Natural killer cell (primary cell): ENCODE results near the gene PSMD14. TPM values are rescaled to one million over a fixed set of nuclear protein-coding genes. Genes with fewer than 3 reads are reported as not detected.

Experiments used
- ATAC-seq, 3 donors: fragments of 150-1000 bp in 2 of 3; fragments of 200-7000 bp in 1 of 3; cut with Tn5 transposase; 1 replicate in 1 of 3; 2 replicates in 2 of 3; pipeline ENCODE4 v1.10.0; 2021; ENCODE audit warnings: mild to moderate bottlenecking in 2 of 3, moderate library complexity in 2 of 3
- DNase-seq, 2 donors: peaks; one replicate each; pipeline versions ENCODE4 v3.0.0 to v3.0.0-alpha.2; 2013 to 2021; ENCODE audit warnings: mixed read lengths in 1 of 2
- H3K27ac ChIP-seq: one replicate; pipeline ENCODE4 v1.5.1; 2013; ENCODE audit warnings: mild to moderate bottlenecking, low read length
- H3K27me3 ChIP-seq: one replicate; pipeline ENCODE4 v1.6.1; 2013; ENCODE audit warnings: low read length; ENCODE audit not compliant: control insufficient read depth, insufficient read depth
- H3K36me3 ChIP-seq: one replicate; pipeline ENCODE4 v1.6.1; 2013; ENCODE audit warnings: low read length; ENCODE audit not compliant: control insufficient read depth, insufficient read depth
- H3K4me1 ChIP-seq: one replicate; pipeline ENCODE4 v1.6.1; 2013; ENCODE audit warnings: low read length; ENCODE audit not compliant: control insufficient read depth, insufficient read depth
- H3K4me3 ChIP-seq: one replicate; pipeline ENCODE4 v1.5.1; 2013; ENCODE audit warnings: low read length
- H3K9me3 ChIP-seq: one replicate; pipeline ENCODE4 v1.6.1; 2013; ENCODE audit warnings: low read length; ENCODE audit not compliant: control insufficient read depth, insufficient read depth
- H3K27ac Mint-ChIP-seq, 2 donors: one replicate each; pipeline ENCODE4 v1.8.0; 2022; ENCODE audit warnings: mild to moderate bottlenecking in 2 of 2, mixed read lengths in 2 of 2, moderate library complexity in 1 of 2
- H3K27me3 Mint-ChIP-seq, 2 donors: one replicate each; pipeline ENCODE4 v1.8.0; 2022; ENCODE audit warnings: low read depth in 2 of 2, mixed read lengths in 2 of 2
- H3K36me3 Mint-ChIP-seq: one replicate; pipeline ENCODE4 v1.8.0; 2022; ENCODE audit warnings: mixed read lengths
- H3K4me1 Mint-ChIP-seq, 2 donors: one replicate each; pipeline ENCODE4 v1.8.0; 2022; ENCODE audit warnings: mixed read lengths in 2 of 2
- H3K4me3 Mint-ChIP-seq: one replicate; pipeline ENCODE4 v1.8.0; 2022; ENCODE audit warnings: mild to moderate bottlenecking, moderate library complexity, mixed read lengths
- H3K9me3 Mint-ChIP-seq, 2 donors: one replicate each; pipeline ENCODE4 v1.8.0; 2022; ENCODE audit warnings: mixed read lengths in 2 of 2
- WGBS: methylation state at CpG from one replicate; pipeline ENCODE4 v1.1.7; 2013; ENCODE audit warnings: missing lambda C conversion rate; ENCODE audit not compliant: insufficient coverage; 5-methylcytosine and 5-hydroxymethylcytosine counted together
- intact Hi-C: fragments of 100-400 bp; cut with micrococcal nuclease; formaldehyde crosslinking; loops from one replicate; pipeline ENCODE4 v1.14.2; 2022
- total RNA-seq, 4 donors: library from RNA; stranded (reverse); fragments of 120-200 nt in 1 of 4; gene quantifications; one replicate each; pipeline versions ENCODE4 v1.2.3 to v1.2.4, GENCODE V29; 2013 to 2022
- TF ChIP-seq, protein P1 (sequence below): fragments of 200-600 bp; IDR thresholded peaks from one replicate; pipeline ENCODE4 v1.8.0; 2022; ENCODE audit warnings: antibody characterized with exemption

PSMD14 gene
- total RNA-seq, 3 donors from 2014 or later (not counting 1 experiment from before 2014, with no cell fraction given) = 34.2 to 40.9 (median 36.2) TPM

DNA sequence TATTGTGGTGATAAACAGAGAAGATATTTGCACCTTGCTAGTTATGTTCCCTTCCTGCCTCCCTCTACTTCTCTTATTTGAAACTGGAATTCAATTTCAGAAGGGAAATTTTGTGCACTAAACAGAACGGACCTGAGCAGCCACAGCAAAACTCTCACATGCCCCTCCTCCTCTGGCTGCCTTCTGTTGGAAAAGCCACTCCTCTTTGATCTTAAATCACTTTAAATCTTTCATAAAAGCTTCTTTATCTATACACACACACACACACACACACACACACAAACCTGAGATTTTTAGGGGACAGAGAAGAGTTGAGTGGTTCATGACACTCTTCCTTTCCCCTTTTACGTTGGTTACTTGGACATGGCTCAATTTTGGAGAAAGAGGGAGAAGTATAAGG lies 113.5 kb downstream of the PSMD14 start:
- Mint-ChIP-seq H3K4me1 (peaks cover 23 to 46% of the 10 kb centered on the region in 2 donors), H3K27me3 (peaks cover 74 to 92% of the 10 kb centered on the region in 2 donors), H3K4me3 (no peak overlapping the region), H3K9me3 (no peaks in the 10 kb centered on the region), H3K27ac (no peak overlapping the region), H3K36me3 (peaks cover 15% of the 10 kb centered on the region)
- Histone ChIP-seq H3K27ac (no peak overlapping the region), H3K4me1 (peaks cover 30% of the 10 kb centered on the region), H3K27me3 (peaks cover 78% of the 10 kb centered on the region), H3K36me3 (no peaks in the 10 kb centered on the region), H3K4me3 (no peak overlapping the region), H3K9me3 (peaks cover 4% of the 10 kb centered on the region)
- intact Hi-C loops = no loop called here
- WGBS = 0% methylated on average over 1 of the region's 2 CpGs
- TF ChIP-seq, protein P1, sequence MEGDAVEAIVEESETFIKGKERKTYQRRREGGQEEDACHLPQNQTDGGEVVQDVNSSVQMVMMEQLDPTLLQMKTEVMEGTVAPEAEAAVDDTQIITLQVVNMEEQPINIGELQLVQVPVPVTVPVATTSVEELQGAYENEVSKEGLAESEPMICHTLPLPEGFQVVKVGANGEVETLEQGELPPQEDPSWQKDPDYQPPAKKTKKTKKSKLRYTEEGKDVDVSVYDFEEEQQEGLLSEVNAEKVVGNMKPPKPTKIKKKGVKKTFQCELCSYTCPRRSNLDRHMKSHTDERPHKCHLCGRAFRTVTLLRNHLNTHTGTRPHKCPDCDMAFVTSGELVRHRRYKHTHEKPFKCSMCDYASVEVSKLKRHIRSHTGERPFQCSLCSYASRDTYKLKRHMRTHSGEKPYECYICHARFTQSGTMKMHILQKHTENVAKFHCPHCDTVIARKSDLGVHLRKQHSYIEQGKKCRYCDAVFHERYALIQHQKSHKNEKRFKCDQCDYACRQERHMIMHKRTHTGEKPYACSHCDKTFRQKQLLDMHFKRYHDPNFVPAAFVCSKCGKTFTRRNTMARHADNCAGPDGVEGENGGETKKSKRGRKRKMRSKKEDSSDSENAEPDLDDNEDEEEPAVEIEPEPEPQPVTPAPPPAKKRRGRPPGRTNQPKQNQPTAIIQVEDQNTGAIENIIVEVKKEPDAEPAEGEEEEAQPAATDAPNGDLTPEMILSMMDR = no peak
- ATAC-seq = no peak
- DNase-seq = no peak

- Mint-ChIP-seq H3K27me3 (peaks cover 70 to 89% of the 10 kb centered on the region in 2 donors), H3K36me3 (peaks cover 15% of the 10 kb centered on the region), H3K27ac (no peak overlapping the region), H3K9me3 (no peaks in the 10 kb centered on the region), H3K4me3 (peak overlapping the region; percentile 62), H3K4me1 (peaks cover 27 to 43% of the 10 kb centered on the region in 2 donors)
- Histone ChIP-seq H3K4me1 (peaks cover 34% of the 10 kb centered on the region), H3K27ac (no peak overlapping the region), H3K4me3 (no peak overlapping the region), H3K27me3 (peaks cover 79% of the 10 kb centered on the region), H3K36me3 (no peaks in the 10 kb centered on the region), H3K9me3 (peaks cover 4% of the 10 kb centered on the region)
- intact Hi-C loops = no loop called here
- TF ChIP-seq, protein P1 = no peak
- no peak for ATAC-seq
- WGBS = 13% methylated on average over 10 of the region's 11 CpGs
- no peak for DNase-seq
These were observed 114.7 kb downstream of the PSMD14 start for GRCh38 chr2:161422816-161423403.

DNA sequence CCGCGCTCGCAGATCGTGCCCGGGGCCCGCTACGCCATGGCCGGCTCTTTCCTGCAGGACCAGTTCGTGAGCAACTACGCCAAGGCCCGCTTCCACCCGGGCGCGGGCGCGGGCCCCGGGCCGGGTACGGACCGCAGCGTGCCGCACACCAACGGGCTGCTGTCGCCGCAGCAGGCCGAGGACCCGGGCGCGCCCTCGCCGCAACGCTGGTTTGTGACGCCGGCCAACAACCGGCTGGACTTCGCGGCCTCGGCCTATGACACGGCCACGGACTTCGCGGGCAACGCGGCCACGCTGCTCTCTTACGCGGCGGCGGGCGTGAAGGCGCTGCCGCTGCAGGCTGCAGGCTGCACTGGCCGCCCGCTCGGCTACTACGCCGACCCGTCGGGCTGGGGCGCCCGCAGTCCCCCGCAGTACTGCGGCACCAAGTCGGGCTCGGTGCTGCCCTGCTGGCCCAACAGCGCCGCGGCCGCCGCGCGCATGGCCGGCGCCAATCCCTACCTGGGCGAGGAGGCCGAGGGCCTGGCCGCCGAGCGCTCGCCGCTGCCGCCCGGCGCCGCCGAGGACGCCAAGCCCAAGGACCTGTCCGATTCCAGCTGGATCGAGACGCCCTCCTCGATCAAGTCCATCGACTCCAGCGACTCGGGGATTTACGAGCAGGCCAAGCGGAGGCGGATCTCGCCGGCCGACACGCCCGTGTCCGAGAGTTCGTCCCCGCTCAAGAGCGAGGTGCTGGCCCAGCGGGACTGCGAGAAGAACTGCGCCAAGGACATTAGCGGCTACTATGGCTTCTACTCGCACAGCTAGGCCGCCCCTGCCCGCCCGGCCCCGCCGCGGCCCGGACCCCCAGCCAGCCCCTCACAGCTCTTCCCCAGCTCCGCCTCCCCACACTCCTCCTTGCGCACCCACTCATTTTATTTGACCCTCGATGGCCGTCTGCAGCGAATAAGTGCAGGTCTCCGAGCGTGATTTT lies 115.5 kb downstream of the PSMD14 start:
- peaks cover 15% of the 10 kb centered on the region for H3K36me3 Mint-ChIP-seq
- TF ChIP-seq, protein P1 = no peak
- Histone ChIP-seq H3K4me3 (no peak overlapping the region), H3K9me3 (peaks cover 4% of the 10 kb centered on the region), H3K36me3 (no peaks in the 10 kb centered on the region), H3K27ac (no peak overlapping the region), H3K4me1 (peaks cover 34% of the 10 kb centered on the region), H3K27me3 (peaks cover 81% of the 10 kb centered on the region)
- peak in 1 of 2 donors; percentile 22 for DNase-seq
- peaks cover 67 to 84% of the 10 kb centered on the region in 2 donors for H3K27me3 Mint-ChIP-seq
- no peak overlapping the region for H3K27ac Mint-ChIP-seq
- intact Hi-C loops = no loop called here
- H3K9me3 Mint-ChIP-seq = no peaks in the 10 kb centered on the region
- peak in 2 of 3 donors; percentile 29 to 54 for ATAC-seq
- peaks cover 26 to 36% of the 10 kb centered on the region in 2 donors for H3K4me1 Mint-ChIP-seq
- H3K4me3 Mint-ChIP-seq = peak overlapping the region; percentile 73
- WGBS = 6% methylated on average over 125 of the region's 125 CpGs
